KOPT-K1 (cell line): ENCODE results near the gene ARHGAP24.

Experiments
- H3K27ac ChIP-seq: fragments of 200-600 bp; sonication (generic); 2 replicates; pipeline ENCODE4 v1.5.1; 2016; ENCODE audit warnings: antibody characterized with exemption, mild to moderate bottlenecking, low read depth, low read length; ENCODE audit not compliant: poor library complexity, severe bottlenecking
- H3K36me3 ChIP-seq: fragments of 200-600 bp; sonication (generic); 2 replicates; pipeline ENCODE4 v1.5.1; 2017; ENCODE audit warnings: antibody characterized with exemption, mild to moderate bottlenecking, low read length, moderate library complexity; ENCODE audit not compliant: insufficient read depth
- H3K9me3 ChIP-seq: fragments of 200-600 bp; sonication (generic); 2 replicates; pipeline ENCODE4 v1.5.1; 2017; ENCODE audit warnings: antibody characterized with exemption, low read length, mild to moderate bottlenecking; ENCODE audit not compliant: insufficient read depth, poor library complexity, severe bottlenecking

The ARHGAP24 gene

GRCh38 chr4:85474818-85475630 is at the start of gene ARHGAP24:
Gene ARHGAP24, plus strand, starts transcription at chr4:85475150.
- no peaks in the 10 kb centered on the region for H3K36me3 ChIP-seq
- no peaks in the 10 kb centered on the region for H3K9me3 ChIP-seq
- H3K27ac ChIP-seq: no peak within 1 kb of the TSS

GRCh38 chr4:85426366-85426765 is 48.6 kb upstream of the ARHGAP24 start:
- no peak overlapping the region for H3K27ac ChIP-seq
- no peaks in the 10 kb centered on the region for H3K9me3 ChIP-seq
- H3K36me3 ChIP-seq: no peaks in the 10 kb centered on the region

- no peak overlapping the region for H3K27ac ChIP-seq
- H3K9me3 ChIP-seq: no peaks in the 10 kb centered on the region
- no peaks in the 10 kb centered on the region for H3K36me3 ChIP-seq
Measured at GRCh38 chr4:85427123-85427522, 47.8 kb upstream of the ARHGAP24 start.

GRCh38 chr4:85430226-85430625 is 44.7 kb upstream of the ARHGAP24 start:
- no peak overlapping the region for H3K27ac ChIP-seq
- no peaks in the 10 kb centered on the region for H3K36me3 ChIP-seq
- no peaks in the 10 kb centered on the region for H3K9me3 ChIP-seq

- Histone ChIP-seq H3K27ac (no peak overlapping the region), H3K36me3 (no peaks in the 10 kb centered on the region)
Measured at GRCh38 chr4:85430697-85431096, 44.3 kb upstream of the ARHGAP24 start.

GRCh38 chr4:85431156-85431555 is 43.8 kb upstream of the ARHGAP24 start:
- Histone ChIP-seq H3K9me3 (no peaks in the 10 kb centered on the region), H3K36me3 (no peaks in the 10 kb centered on the region), H3K27ac (no peak overlapping the region)

More at GRCh38 chr4:85430697-85431096, 44.3 kb upstream of the ARHGAP24 start:
- no peaks in the 10 kb centered on the region for H3K9me3 ChIP-seq

GRCh38 chr4:85431881-85432485 is 43.0 kb upstream of the ARHGAP24 start:
- Histone ChIP-seq H3K9me3 (no peaks in the 10 kb centered on the region), H3K27ac (no peak overlapping the region), H3K36me3 (no peaks in the 10 kb centered on the region)

GRCh38 chr4:85445050-85445639 is 29.8 kb upstream of the ARHGAP24 start:
- no peaks in the 10 kb centered on the region for H3K36me3 ChIP-seq
- no peaks in the 10 kb centered on the region for H3K9me3 ChIP-seq
- no peak overlapping the region for H3K27ac ChIP-seq

- no peak overlapping the region for H3K27ac ChIP-seq
- H3K9me3 ChIP-seq: no peaks in the 10 kb centered on the region
- no peaks in the 10 kb centered on the region for H3K36me3 ChIP-seq
Measured at GRCh38 chr4:85446141-85446861, 28.6 kb upstream of the ARHGAP24 start.

GRCh38 chr4:85448906-85449890 is 25.8 kb upstream of the ARHGAP24 start:
- Histone ChIP-seq H3K9me3 (no peaks in the 10 kb centered on the region), H3K27ac (no peak overlapping the region), H3K36me3 (no peaks in the 10 kb centered on the region)

- no peaks in the 10 kb centered on the region for H3K36me3 ChIP-seq
- no peak overlapping the region for H3K27ac ChIP-seq
- no peaks in the 10 kb centered on the region for H3K9me3 ChIP-seq
Measured at GRCh38 chr4:85452058-85452731, 22.8 kb upstream of the ARHGAP24 start.

- Histone ChIP-seq H3K36me3 (no peaks in the 10 kb centered on the region), H3K9me3 (no peaks in the 10 kb centered on the region), H3K27ac (no peak overlapping the region)
Measured at GRCh38 chr4:85455942-85456341, 19.0 kb upstream of the ARHGAP24 start.

- Histone ChIP-seq H3K27ac (no peak overlapping the region), H3K9me3 (no peaks in the 10 kb centered on the region), H3K36me3 (no peaks in the 10 kb centered on the region)
Measured at GRCh38 chr4:85457752-85458467, 17.0 kb upstream of the ARHGAP24 start.
